ENCODE results near the gene PHACTR3. TPM values are rescaled to one million over a fixed set of nuclear protein-coding genes. Genes with fewer than 3 reads are reported as not detected.

The PHACTR3 gene
- total RNA-seq, 1 donor: not detected

- no peaks in the 10 kb centered on the region for H4K20me1 ChIP-seq (ENCODE audit: insufficient read depth, low read length)
- no peak overlapping the region for H3K4me3 ChIP-seq (ENCODE audit: insufficient read depth, low read length)
- peak; percentile 86 for DNase-seq (ENCODE audit: insufficient read length, low spot score, missing footprints)
- no peaks in the 10 kb centered on the region for H3K27me3 ChIP-seq (ENCODE audit: insufficient read depth, low read length)
- H3K4me2 ChIP-seq (ENCODE audit: insufficient read depth, low read length): no peak overlapping the region
- no peak overlapping the region for H3K27ac ChIP-seq (ENCODE audit: low read depth, low read length)
- no peaks in the 10 kb centered on the region for H3K36me3 ChIP-seq (ENCODE audit: insufficient read depth, low read length)
- no peaks in the 10 kb centered on the region for H3K79me2 ChIP-seq (ENCODE audit: insufficient read depth, low read length)
- H3K4me1 ChIP-seq (ENCODE audit: insufficient read depth, low read length): no peaks in the 10 kb centered on the region
- H2AFZ ChIP-seq (ENCODE audit: low read length): no peak overlapping the region
- H3K9me3 ChIP-seq (ENCODE audit: low read depth, low read length): no peaks in the 10 kb centered on the region
- peak; percentile 62 for TF ChIP-seq CTCF (IDR thresholded peaks at IDR 0.05; ENCODE audit: extremely low read depth, low read depth, low read length)
Observed at GRCh38 chr20:59560588-59561227, 43.6 kb upstream of the PHACTR3 start.

GRCh38 chr20:59561228-59561605 is 43.1 kb upstream of the PHACTR3 start:
- Histone ChIP-seq H3K79me2 (ENCODE audit: insufficient read depth, low read length) (no peaks in the 10 kb centered on the region), H3K9me3 (ENCODE audit: low read depth, low read length) (no peaks in the 10 kb centered on the region), H3K36me3 (ENCODE audit: insufficient read depth, low read length) (no peaks in the 10 kb centered on the region), H4K20me1 (ENCODE audit: insufficient read depth, low read length) (no peaks in the 10 kb centered on the region), H3K4me1 (ENCODE audit: insufficient read depth, low read length) (no peaks in the 10 kb centered on the region), H3K27ac (ENCODE audit: low read depth, low read length) (no peak overlapping the region), H2AFZ (ENCODE audit: low read length) (no peak overlapping the region), H3K4me3 (ENCODE audit: insufficient read depth, low read length) (no peak overlapping the region), H3K27me3 (ENCODE audit: insufficient read depth, low read length) (no peaks in the 10 kb centered on the region), H3K4me2 (ENCODE audit: insufficient read depth, low read length) (no peak overlapping the region)
- DNase-seq (ENCODE audit: insufficient read length, low spot score, missing footprints): peak; percentile 27
- TF ChIP-seq CTCF (IDR thresholded peaks at IDR 0.05; ENCODE audit: extremely low read depth, low read depth, low read length): no peak

GRCh38 chr20:59561614-59562277 is 42.6 kb upstream of the PHACTR3 start:
- peak; percentile 60 for DNase-seq (ENCODE audit: insufficient read length, low spot score, missing footprints)
- H4K20me1 ChIP-seq (ENCODE audit: insufficient read depth, low read length): no peaks in the 10 kb centered on the region
- no peaks in the 10 kb centered on the region for H3K79me2 ChIP-seq (ENCODE audit: insufficient read depth, low read length)
- H3K27me3 ChIP-seq (ENCODE audit: insufficient read depth, low read length): no peaks in the 10 kb centered on the region
- H3K4me2 ChIP-seq (ENCODE audit: insufficient read depth, low read length): no peak overlapping the region
- no peak for TF ChIP-seq CTCF (IDR thresholded peaks at IDR 0.05; ENCODE audit: extremely low read depth, low read depth, low read length)
- H3K9me3 ChIP-seq (ENCODE audit: low read depth, low read length): no peaks in the 10 kb centered on the region
- H3K36me3 ChIP-seq (ENCODE audit: insufficient read depth, low read length): no peaks in the 10 kb centered on the region
- no peak overlapping the region for H3K27ac ChIP-seq (ENCODE audit: low read depth, low read length)
- H2AFZ ChIP-seq (ENCODE audit: low read length): no peak overlapping the region
- H3K4me1 ChIP-seq (ENCODE audit: insufficient read depth, low read length): no peaks in the 10 kb centered on the region
- no peak overlapping the region for H3K4me3 ChIP-seq (ENCODE audit: insufficient read depth, low read length)

GRCh38 chr20:59564171-59564570 is 40.2 kb upstream of the PHACTR3 start:
- no peaks in the 10 kb centered on the region for H3K4me1 ChIP-seq (ENCODE audit: insufficient read depth, low read length)
- H3K4me2 ChIP-seq (ENCODE audit: insufficient read depth, low read length): no peak overlapping the region
- DNase-seq (ENCODE audit: insufficient read length, low spot score, missing footprints): no peak
- no peaks in the 10 kb centered on the region for H3K36me3 ChIP-seq (ENCODE audit: insufficient read depth, low read length)
- no peaks in the 10 kb centered on the region for H3K27me3 ChIP-seq (ENCODE audit: insufficient read depth, low read length)
- H3K79me2 ChIP-seq (ENCODE audit: insufficient read depth, low read length): no peaks in the 10 kb centered on the region
- no peak overlapping the region for H3K4me3 ChIP-seq (ENCODE audit: insufficient read depth, low read length)
- H3K9me3 ChIP-seq (ENCODE audit: low read depth, low read length): no peaks in the 10 kb centered on the region
- no peak for TF ChIP-seq CTCF (IDR thresholded peaks at IDR 0.05; ENCODE audit: extremely low read depth, low read depth, low read length)
- no peak overlapping the region for H3K27ac ChIP-seq (ENCODE audit: low read depth, low read length)
- H4K20me1 ChIP-seq (ENCODE audit: insufficient read depth, low read length): no peaks in the 10 kb centered on the region
- no peak overlapping the region for H2AFZ ChIP-seq (ENCODE audit: low read length)

All from osteoblast (primary cell).